ENCODE measurements around the gene ECE2. TPM values are rescaled to one million over a fixed set of nuclear protein-coding genes. Genes with fewer than 3 reads are reported as not detected.

Gene ECE2
- total RNA-seq, 6 donors from 2014 or later = not detected

GRCh38 chr3:184237211-184237610 lies 38.6 kb upstream of the ECE2 start:
- no peak for TF ChIP-seq CTCF (IDR thresholded peaks at IDR 0.05)
- no peak for TF ChIP-seq POLR2AphosphoS5 (IDR thresholded peaks at IDR 0.05)
- TF ChIP-seq EP300 (IDR thresholded peaks at IDR 0.05) = no peak
- no peak for TF ChIP-seq POLR2A (IDR thresholded peaks at IDR 0.05)
- no peak for DNase-seq
- H3K9me3 ChIP-seq = no peaks in the 10 kb centered on the region

GRCh38 chr3:184237807-184238206 lies 38.0 kb upstream of the ECE2 start:
- H3K27ac ChIP-seq = no peak overlapping the region
- WGBS, 2 donors = 50 to 60% methylated on average over 1 of the region's 1 CpG
- peaks cover 6 to 10% (median 7%) of the 10 kb centered on the region in 4 donors for H3K36me3 ChIP-seq
- ATAC-seq (ENCODE audit: low FRiP score in 2 of 2) (no peak), DNase-seq (no peak)
- TF ChIP-seq CTCF (IDR thresholded peaks at IDR 0.05) = no peak
- TF ChIP-seq POLR2AphosphoS5 (IDR thresholded peaks at IDR 0.05) = no peak
- no peak for TF ChIP-seq EP300 (IDR thresholded peaks at IDR 0.05)
- peaks cover 0 to 8% (median 2%) of the 10 kb centered on the region in 4 donors for H3K4me1 ChIP-seq
- H3K4me3 ChIP-seq = no peak overlapping the region
- no peaks in the 10 kb centered on the region for H3K9me3 ChIP-seq
- peaks cover 0 to 3% (median 0%) of the 10 kb centered on the region in 4 donors for H3K27me3 ChIP-seq

More at GRCh38 chr3:184237211-184237610, 38.6 kb upstream of the ECE2 start:
- Histone ChIP-seq H3K27me3 (peaks cover 0 to 3% (median 0%) of the 10 kb centered on the region in 4 donors), H3K4me3 (no peak overlapping the region), H3K4me1 (peaks cover 0 to 8% (median 2%) of the 10 kb centered on the region in 4 donors), H3K36me3 (peaks cover under 1 to 4% (median 1%) of the 10 kb centered on the region in 4 donors), H3K27ac (no peak overlapping the region)
- no peak for ATAC-seq (ENCODE audit: low FRiP score in 2 of 2)
- WGBS, 2 donors = 81 to 92% methylated on average over 1 to 7 of the region's 7 CpGs

GRCh38 chr3:184238246-184238818 lies 37.5 kb upstream of the ECE2 start:
- DNase-seq (no peak), ATAC-seq (ENCODE audit: low FRiP score in 2 of 2) (no peak)
- Histone ChIP-seq H3K27me3 (peaks cover 0 to 3% (median 0%) of the 10 kb centered on the region in 4 donors), H3K4me3 (no peak overlapping the region), H3K36me3 (peaks cover 6 to 15% (median 13%) of the 10 kb centered on the region in 4 donors), H3K27ac (no peak overlapping the region), H3K9me3 (no peaks in the 10 kb centered on the region), H3K4me1 (peaks cover 0 to 8% (median 2%) of the 10 kb centered on the region in 4 donors)
- 47 to 73% methylated on average over 3 to 12 of the region's 13 CpGs for WGBS, 2 donors
- TF ChIP-seq POLR2A (IDR thresholded peaks at IDR 0.05) (no peak), POLR2AphosphoS5 (IDR thresholded peaks at IDR 0.05) (no peak), CTCF (IDR thresholded peaks at IDR 0.05) (no peak), EP300 (IDR thresholded peaks at IDR 0.05) (no peak)

GRCh38 chr3:184239221-184239620 lies 36.6 kb upstream of the ECE2 start:
- Histone ChIP-seq H3K27me3 (peaks cover 0 to 3% (median 0%) of the 10 kb centered on the region in 4 donors), H3K36me3 (peaks cover 13 to 24% (median 21%) of the 10 kb centered on the region in 4 donors), H3K4me3 (no peak overlapping the region), H3K4me1 (peaks cover 0 to 8% (median 2%) of the 10 kb centered on the region in 4 donors), H3K9me3 (no peaks in the 10 kb centered on the region), H3K27ac (no peak overlapping the region)
- TF ChIP-seq POLR2A (IDR thresholded peaks at IDR 0.05) (no peak), CTCF (IDR thresholded peaks at IDR 0.05) (no peak)
- 93 to 96% methylated on average over 1 to 8 of the region's 8 CpGs for WGBS, 2 donors
- ATAC-seq (ENCODE audit: low FRiP score in 2 of 2) (no peak), DNase-seq (no peak)

- ATAC-seq (ENCODE audit: low FRiP score in 2 of 2) = no peak
- 79 to 89% methylated on average over 1 to 5 of the region's 7 CpGs for WGBS, 2 donors
- Histone ChIP-seq H3K9me3 (no peaks in the 10 kb centered on the region), H3K27ac (no peak overlapping the region), H3K27me3 (peaks cover 0 to 3% (median 0%) of the 10 kb centered on the region in 4 donors), H3K4me3 (no peak overlapping the region), H3K36me3 (peaks cover 13 to 29% (median 26%) of the 10 kb centered on the region in 4 donors), H3K4me1 (peaks cover 0 to 8% (median 2%) of the 10 kb centered on the region in 4 donors)
- TF ChIP-seq POLR2AphosphoS5 (IDR thresholded peaks at IDR 0.05) (no peak), EP300 (IDR thresholded peaks at IDR 0.05) (no peak), POLR2A (IDR thresholded peaks at IDR 0.05) (no peak), CTCF (IDR thresholded peaks at IDR 0.05) (no peak)
- no peak for DNase-seq
Observed at GRCh38 chr3:184239708-184240107, 36.1 kb upstream of the ECE2 start.

All from upper lobe of left lung (tissue), 6 donors.